ENCODE measurements around the gene GRIP2. TPM values are rescaled to one million over a fixed set of nuclear protein-coding genes. Genes with fewer than 3 reads are reported as not detected.

The GRIP2 gene
- total RNA-seq, 1 donor: 1.4 TPM

- Histone ChIP-seq H3K27me3 (ENCODE audit: insufficient read depth, low read length) (no peaks in the 10 kb centered on the region), H3K9me3 (ENCODE audit: low read depth, low read length) (no peaks in the 10 kb centered on the region), H3K4me1 (ENCODE audit: insufficient read depth, low read length) (peaks cover 28% of the 10 kb centered on the region), H2AFZ (ENCODE audit: low read length) (no peak overlapping the region), H3K4me2 (ENCODE audit: insufficient read depth, low read length) (no peak overlapping the region), H3K27ac (ENCODE audit: low read depth, low read length) (no peak overlapping the region), H3K4me3 (ENCODE audit: insufficient read depth, low read length) (no peak overlapping the region), H3K36me3 (ENCODE audit: insufficient read depth, low read length) (peaks cover 87% of the 10 kb centered on the region), H4K20me1 (ENCODE audit: insufficient read depth, low read length) (no peaks in the 10 kb centered on the region), H3K79me2 (ENCODE audit: insufficient read depth, low read length) (no peaks in the 10 kb centered on the region)
- DNase-seq (ENCODE audit: insufficient read length, low spot score, missing footprints): peak; percentile 8
- no peak for TF ChIP-seq CTCF (IDR thresholded peaks at IDR 0.05; ENCODE audit: extremely low read depth, low read depth, low read length)
These were observed 77.4 kb downstream of the GRIP2 start for GRCh38 chr3:14462738-14463137.

GRCh38 chr3:14461748-14462324 lies 78.3 kb downstream of the GRIP2 start:
- H3K9me3 ChIP-seq (ENCODE audit: low read depth, low read length): no peaks in the 10 kb centered on the region
- TF ChIP-seq CTCF (IDR thresholded peaks at IDR 0.05; ENCODE audit: extremely low read depth, low read depth, low read length): peak; percentile 81
- no peak overlapping the region for H3K27ac ChIP-seq (ENCODE audit: low read depth, low read length)
- no peak overlapping the region for H3K4me2 ChIP-seq (ENCODE audit: insufficient read depth, low read length)
- peaks cover 87% of the 10 kb centered on the region for H3K36me3 ChIP-seq (ENCODE audit: insufficient read depth, low read length)
- no peaks in the 10 kb centered on the region for H3K27me3 ChIP-seq (ENCODE audit: insufficient read depth, low read length)
- no peak overlapping the region for H3K4me3 ChIP-seq (ENCODE audit: insufficient read depth, low read length)
- H3K4me1 ChIP-seq (ENCODE audit: insufficient read depth, low read length): peaks cover 28% of the 10 kb centered on the region
- H2AFZ ChIP-seq (ENCODE audit: low read length): no peak overlapping the region
- H4K20me1 ChIP-seq (ENCODE audit: insufficient read depth, low read length): no peaks in the 10 kb centered on the region
- peak; percentile 92 for DNase-seq (ENCODE audit: insufficient read length, low spot score, missing footprints)
- no peaks in the 10 kb centered on the region for H3K79me2 ChIP-seq (ENCODE audit: insufficient read depth, low read length)

- Histone ChIP-seq H3K36me3 (ENCODE audit: insufficient read depth, low read length) (peaks cover 87% of the 10 kb centered on the region), H3K9me3 (ENCODE audit: low read depth, low read length) (no peaks in the 10 kb centered on the region), H3K4me3 (ENCODE audit: insufficient read depth, low read length) (no peak overlapping the region), H3K4me2 (ENCODE audit: insufficient read depth, low read length) (no peak overlapping the region), H3K79me2 (ENCODE audit: insufficient read depth, low read length) (no peaks in the 10 kb centered on the region), H3K4me1 (ENCODE audit: insufficient read depth, low read length) (peaks cover 28% of the 10 kb centered on the region), H3K27me3 (ENCODE audit: insufficient read depth, low read length) (no peaks in the 10 kb centered on the region), H4K20me1 (ENCODE audit: insufficient read depth, low read length) (no peaks in the 10 kb centered on the region), H2AFZ (ENCODE audit: low read length) (no peak overlapping the region), H3K27ac (ENCODE audit: low read depth, low read length) (peak overlapping the region; percentile 75)
- TF ChIP-seq CTCF (IDR thresholded peaks at IDR 0.05; ENCODE audit: extremely low read depth, low read depth, low read length): no peak
- peak; percentile 6 for DNase-seq (ENCODE audit: insufficient read length, low spot score, missing footprints)
These were observed 79.0 kb downstream of the GRIP2 start for GRCh38 chr3:14461006-14461747.

GRCh38 chr3:14460342-14461005 lies 79.7 kb downstream of the GRIP2 start:
- H3K4me3 ChIP-seq (ENCODE audit: insufficient read depth, low read length): no peak overlapping the region
- peak overlapping the region; percentile 75 for H3K27ac ChIP-seq (ENCODE audit: low read depth, low read length)
- DNase-seq (ENCODE audit: insufficient read length, low spot score, missing footprints): peak; percentile 98
- no peak overlapping the region for H3K4me2 ChIP-seq (ENCODE audit: insufficient read depth, low read length)
- H3K79me2 ChIP-seq (ENCODE audit: insufficient read depth, low read length): no peaks in the 10 kb centered on the region
- TF ChIP-seq CTCF (IDR thresholded peaks at IDR 0.05; ENCODE audit: extremely low read depth, low read depth, low read length): no peak
- H2AFZ ChIP-seq (ENCODE audit: low read length): no peak overlapping the region
- H3K9me3 ChIP-seq (ENCODE audit: low read depth, low read length): no peaks in the 10 kb centered on the region
- H3K4me1 ChIP-seq (ENCODE audit: insufficient read depth, low read length): peaks cover 28% of the 10 kb centered on the region
- peaks cover 85% of the 10 kb centered on the region for H3K36me3 ChIP-seq (ENCODE audit: insufficient read depth, low read length)
- H3K27me3 ChIP-seq (ENCODE audit: insufficient read depth, low read length): no peaks in the 10 kb centered on the region
- no peaks in the 10 kb centered on the region for H4K20me1 ChIP-seq (ENCODE audit: insufficient read depth, low read length)

Measured in osteoblast (primary cell).